Measurements from ENCODE around the gene SORL1. TPM values are rescaled to one million over a fixed set of nuclear protein-coding genes. Genes with fewer than 3 reads are reported as not detected.

SORL1 gene
- total and polyA plus RNA-seq, 2 of the 8 experiments (the other 6 are each of a cell fraction or from before 2014, with no cell fraction given): 38.1 to 65.5 TPM

DNA sequence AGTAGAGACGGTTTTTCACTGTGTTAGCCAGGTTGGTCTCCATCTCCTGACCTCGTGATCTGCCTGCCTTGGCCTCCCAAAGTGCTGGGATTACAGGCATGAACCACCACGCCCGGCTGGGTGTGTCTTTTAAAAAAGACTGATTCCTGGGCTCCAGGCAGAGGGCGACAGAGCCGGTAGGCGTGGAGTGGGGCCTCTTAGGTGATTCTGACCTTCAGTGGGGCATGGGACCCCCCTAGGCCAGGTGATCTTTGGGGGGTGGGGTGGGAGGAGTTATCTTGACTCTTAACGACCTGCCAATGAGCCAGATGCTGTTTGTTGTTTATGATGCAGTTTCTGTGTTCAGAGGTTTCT lies 13.6 kb downstream of the SORL1 start (continued):
- TF ChIP-seq, protein P1, sequence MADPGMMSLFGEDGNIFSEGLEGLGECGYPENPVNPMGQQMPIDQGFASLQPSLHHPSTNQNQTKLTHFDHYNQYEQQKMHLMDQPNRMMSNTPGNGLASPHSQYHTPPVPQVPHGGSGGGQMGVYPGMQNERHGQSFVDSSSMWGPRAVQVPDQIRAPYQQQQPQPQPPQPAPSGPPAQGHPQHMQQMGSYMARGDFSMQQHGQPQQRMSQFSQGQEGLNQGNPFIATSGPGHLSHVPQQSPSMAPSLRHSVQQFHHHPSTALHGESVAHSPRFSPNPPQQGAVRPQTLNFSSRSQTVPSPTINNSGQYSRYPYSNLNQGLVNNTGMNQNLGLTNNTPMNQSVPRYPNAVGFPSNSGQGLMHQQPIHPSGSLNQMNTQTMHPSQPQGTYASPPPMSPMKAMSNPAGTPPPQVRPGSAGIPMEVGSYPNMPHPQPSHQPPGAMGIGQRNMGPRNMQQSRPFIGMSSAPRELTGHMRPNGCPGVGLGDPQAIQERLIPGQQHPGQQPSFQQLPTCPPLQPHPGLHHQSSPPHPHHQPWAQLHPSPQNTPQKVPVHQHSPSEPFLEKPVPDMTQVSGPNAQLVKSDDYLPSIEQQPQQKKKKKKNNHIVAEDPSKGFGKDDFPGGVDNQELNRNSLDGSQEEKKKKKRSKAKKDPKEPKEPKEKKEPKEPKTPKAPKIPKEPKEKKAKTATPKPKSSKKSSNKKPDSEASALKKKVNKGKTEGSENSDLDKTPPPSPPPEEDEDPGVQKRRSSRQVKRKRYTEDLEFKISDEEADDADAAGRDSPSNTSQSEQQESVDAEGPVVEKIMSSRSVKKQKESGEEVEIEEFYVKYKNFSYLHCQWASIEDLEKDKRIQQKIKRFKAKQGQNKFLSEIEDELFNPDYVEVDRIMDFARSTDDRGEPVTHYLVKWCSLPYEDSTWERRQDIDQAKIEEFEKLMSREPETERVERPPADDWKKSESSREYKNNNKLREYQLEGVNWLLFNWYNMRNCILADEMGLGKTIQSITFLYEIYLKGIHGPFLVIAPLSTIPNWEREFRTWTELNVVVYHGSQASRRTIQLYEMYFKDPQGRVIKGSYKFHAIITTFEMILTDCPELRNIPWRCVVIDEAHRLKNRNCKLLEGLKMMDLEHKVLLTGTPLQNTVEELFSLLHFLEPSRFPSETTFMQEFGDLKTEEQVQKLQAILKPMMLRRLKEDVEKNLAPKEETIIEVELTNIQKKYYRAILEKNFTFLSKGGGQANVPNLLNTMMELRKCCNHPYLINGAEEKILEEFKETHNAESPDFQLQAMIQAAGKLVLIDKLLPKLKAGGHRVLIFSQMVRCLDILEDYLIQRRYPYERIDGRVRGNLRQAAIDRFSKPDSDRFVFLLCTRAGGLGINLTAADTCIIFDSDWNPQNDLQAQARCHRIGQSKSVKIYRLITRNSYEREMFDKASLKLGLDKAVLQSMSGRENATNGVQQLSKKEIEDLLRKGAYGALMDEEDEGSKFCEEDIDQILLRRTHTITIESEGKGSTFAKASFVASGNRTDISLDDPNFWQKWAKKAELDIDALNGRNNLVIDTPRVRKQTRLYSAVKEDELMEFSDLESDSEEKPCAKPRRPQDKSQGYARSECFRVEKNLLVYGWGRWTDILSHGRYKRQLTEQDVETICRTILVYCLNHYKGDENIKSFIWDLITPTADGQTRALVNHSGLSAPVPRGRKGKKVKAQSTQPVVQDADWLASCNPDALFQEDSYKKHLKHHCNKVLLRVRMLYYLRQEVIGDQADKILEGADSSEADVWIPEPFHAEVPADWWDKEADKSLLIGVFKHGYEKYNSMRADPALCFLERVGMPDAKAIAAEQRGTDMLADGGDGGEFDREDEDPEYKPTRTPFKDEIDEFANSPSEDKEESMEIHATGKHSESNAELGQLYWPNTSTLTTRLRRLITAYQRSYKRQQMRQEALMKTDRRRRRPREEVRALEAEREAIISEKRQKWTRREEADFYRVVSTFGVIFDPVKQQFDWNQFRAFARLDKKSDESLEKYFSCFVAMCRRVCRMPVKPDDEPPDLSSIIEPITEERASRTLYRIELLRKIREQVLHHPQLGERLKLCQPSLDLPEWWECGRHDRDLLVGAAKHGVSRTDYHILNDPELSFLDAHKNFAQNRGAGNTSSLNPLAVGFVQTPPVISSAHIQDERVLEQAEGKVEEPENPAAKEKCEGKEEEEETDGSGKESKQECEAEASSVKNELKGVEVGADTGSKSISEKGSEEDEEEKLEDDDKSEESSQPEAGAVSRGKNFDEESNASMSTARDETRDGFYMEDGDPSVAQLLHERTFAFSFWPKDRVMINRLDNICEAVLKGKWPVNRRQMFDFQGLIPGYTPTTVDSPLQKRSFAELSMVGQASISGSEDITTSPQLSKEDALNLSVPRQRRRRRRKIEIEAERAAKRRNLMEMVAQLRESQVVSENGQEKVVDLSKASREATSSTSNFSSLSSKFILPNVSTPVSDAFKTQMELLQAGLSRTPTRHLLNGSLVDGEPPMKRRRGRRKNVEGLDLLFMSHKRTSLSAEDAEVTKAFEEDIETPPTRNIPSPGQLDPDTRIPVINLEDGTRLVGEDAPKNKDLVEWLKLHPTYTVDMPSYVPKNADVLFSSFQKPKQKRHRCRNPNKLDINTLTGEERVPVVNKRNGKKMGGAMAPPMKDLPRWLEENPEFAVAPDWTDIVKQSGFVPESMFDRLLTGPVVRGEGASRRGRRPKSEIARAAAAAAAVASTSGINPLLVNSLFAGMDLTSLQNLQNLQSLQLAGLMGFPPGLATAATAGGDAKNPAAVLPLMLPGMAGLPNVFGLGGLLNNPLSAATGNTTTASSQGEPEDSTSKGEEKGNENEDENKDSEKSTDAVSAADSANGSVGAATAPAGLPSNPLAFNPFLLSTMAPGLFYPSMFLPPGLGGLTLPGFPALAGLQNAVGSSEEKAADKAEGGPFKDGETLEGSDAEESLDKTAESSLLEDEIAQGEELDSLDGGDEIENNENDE (IDR thresholded peaks at IDR 0.05; ENCODE audit: insufficient replicate concordance, low read length): no peak
- TF ChIP-seq HDAC6 (IDR thresholded peaks at IDR 0.05; ENCODE audit: low read depth, low read length): no peak
- no peak for TF ChIP-seq CBX8 (IDR thresholded peaks at IDR 0.05; ENCODE audit: borderline replicate concordance, low read depth, low read length)
- TF ChIP-seq NRF1 (IDR thresholded peaks at IDR 0.05; ENCODE audit: low read depth, low read length): no peak
- TF ChIP-seq MAFK (IDR thresholded peaks at IDR 0.05; ENCODE audit: low read depth, low read length): no peak
- no peak for TF ChIP-seq KDM1A (IDR thresholded peaks at IDR 0.05; ENCODE audit: borderline replicate concordance, low read length)
- TF ChIP-seq POLR2AphosphoS5 (IDR thresholded peaks at IDR 0.05; ENCODE audit: low read depth, low read length): no peak

Measured in H1 (cell line).